ENCODE results near the gene NRSN1. TPM values are rescaled to one million over a fixed set of nuclear protein-coding genes. Genes with fewer than 3 reads are reported as not detected.

The NRSN1 gene
- total and polyA plus RNA-seq, 2 of the 13 experiments (the other 11 are each of a cell fraction or from before 2014, with no cell fraction given) = not detected

- Histone ChIP-seq H3K27me3 (ENCODE audit: control insufficient read depth in 1 of 2, insufficient read depth in 2 of 2, low read length in 2 of 2) (no peaks in the 10 kb centered on the region), H3K4me3 (replicated peaks in 1 of 3; ENCODE audit: insufficient read depth in 1 of 3, low read depth in 2 of 3, low read length in 3 of 3) (no peak overlapping the region), H3K79me2 (ENCODE audit: insufficient read depth, low read length) (no peaks in the 10 kb centered on the region), H3K36me3 (replicated peaks in 1 of 2; ENCODE audit: control insufficient read depth in 1 of 2, insufficient read depth in 2 of 2, low read length in 2 of 2) (no peaks in the 10 kb centered on the region), H3K4me2 (ENCODE audit: low read depth, low read length) (no peak overlapping the region), H3K4me1 (ENCODE audit: insufficient read depth, low read length) (no peaks in the 10 kb centered on the region), H3K27ac (ENCODE audit: extremely low read length, insufficient read depth, low read length) (no peak overlapping the region), H2AFZ (ENCODE audit: low read length) (no peak overlapping the region), H4K20me1 (ENCODE audit: insufficient read depth, low read length) (no peaks in the 10 kb centered on the region), H3K9ac (ENCODE audit: insufficient read depth, low read depth, low read length) (no peak overlapping the region), H3K9me3 (ENCODE audit: low read length) (no peaks in the 10 kb centered on the region)
- 2% methylated on average over 2 of the region's 2 CpGs for WGBS (ENCODE audit: low lambda C conversion rate)
- DNase-seq (ENCODE audit: low spot score) (no peak), ATAC-seq (no peak), FAIRE-seq (no peak)
- BruUV-seq (replicated peaks) = no TSS peak
- in situ Hi-C loops (cut with HindIII; ENCODE audit: extremely low pct_ligation_motif_present, low pct_unique_long_range_greater_than_20kb) (no loop called here), intact Hi-C loops (cut with micrococcal nuclease; ENCODE audit: unreplicated experiment) (no loop called here)
- CTCF ChIA-PET (ENCODE audit: low intra/inter-chr PET ratio, low total read pairs) = no interaction called here
- POLR2A ChIA-PET = no interaction called here
- TF ChIP-seq PAWR (CRISPR knock-in tag; IDR thresholded peaks at IDR 0.05; ENCODE audit: borderline replicate concordance) (no peak), WIZ (CRISPR knock-in tag; IDR thresholded peaks at IDR 0.05) (no peak), ZNF350 (CRISPR knock-in tag; IDR thresholded peaks at IDR 0.05; ENCODE audit: borderline replicate concordance, low read depth) (no peak)
Observed at GRCh38 chr6:24100770-24101155, 25.3 kb upstream of the NRSN1 start.

GRCh38 chr6:24105191-24105590 is 20.8 kb upstream of the NRSN1 start:
- no peak for DNase-seq (ENCODE audit: low spot score)
- H3K9me3 ChIP-seq (ENCODE audit: low read length) = no peaks in the 10 kb centered on the region
- H3K27me3 ChIP-seq (ENCODE audit: control insufficient read depth in 1 of 2, insufficient read depth in 2 of 2, low read length in 2 of 2) = no peaks in the 10 kb centered on the region
- no peaks in the 10 kb centered on the region for H3K36me3 ChIP-seq (replicated peaks in 1 of 2; ENCODE audit: control insufficient read depth in 1 of 2, insufficient read depth in 2 of 2, low read length in 2 of 2)
- ATAC-seq = no peak
- intact Hi-C loops (cut with micrococcal nuclease; ENCODE audit: unreplicated experiment) = no loop called here
- FAIRE-seq = no peak
- BruUV-seq (replicated peaks) = no TSS peak
- no peaks in the 10 kb centered on the region for H3K79me2 ChIP-seq (ENCODE audit: insufficient read depth, low read length)
- 46% methylated on average over 2 of the region's 2 CpGs for WGBS (ENCODE audit: low lambda C conversion rate)
- H3K27ac ChIP-seq (ENCODE audit: extremely low read length, insufficient read depth, low read length) = no peak overlapping the region
- ChIA-PET POLR2A (no interaction called here), CTCF (ENCODE audit: low intra/inter-chr PET ratio, low total read pairs) (no interaction called here)
- no peak overlapping the region for H3K9ac ChIP-seq (ENCODE audit: insufficient read depth, low read depth, low read length)
- H3K4me2 ChIP-seq (ENCODE audit: low read depth, low read length) = no peak overlapping the region
- no peak overlapping the region for H3K4me3 ChIP-seq (replicated peaks in 1 of 3; ENCODE audit: insufficient read depth in 1 of 3, low read depth in 2 of 3, low read length in 3 of 3)
- in situ Hi-C loops (cut with HindIII; ENCODE audit: extremely low pct_ligation_motif_present, low pct_unique_long_range_greater_than_20kb) = no loop called here
- no peak overlapping the region for H2AFZ ChIP-seq (ENCODE audit: low read length)
- H3K4me1 ChIP-seq (ENCODE audit: insufficient read depth, low read length) = no peaks in the 10 kb centered on the region
- H4K20me1 ChIP-seq (ENCODE audit: insufficient read depth, low read length) = no peaks in the 10 kb centered on the region
- TF ChIP-seq TEAD3 (CRISPR knock-in tag; optimal IDR thresholded peaks at IDR 0.05; ENCODE audit: borderline replicate concordance) (no peak), GTF3A (CRISPR knock-in tag; conservative IDR thresholded peaks at IDR 0.05) (no peak), HOXD1 (CRISPR knock-in tag; IDR thresholded peaks at IDR 0.05) (no peak), MAZ (IDR thresholded peaks at IDR 0.05; ENCODE audit: borderline replicate concordance, low read depth, low read length) (no peak), MAZ (CRISPR knock-in tag; IDR thresholded peaks at IDR 0.05; ENCODE audit: low read depth) (no peak), GFI1 (CRISPR knock-in tag; IDR thresholded peaks at IDR 0.05; ENCODE audit: borderline replicate concordance) (no peak), CBX1 (IDR thresholded peaks at IDR 0.05; ENCODE audit: low read depth) (no peak), ZNF276 (CRISPR knock-in tag; IDR thresholded peaks at IDR 0.05; ENCODE audit: low read depth) (no peak), ISL2 (CRISPR knock-in tag; IDR thresholded peaks at IDR 0.05) (no peak), MYNN (CRISPR knock-in tag; IDR thresholded peaks at IDR 0.05; ENCODE audit: low read depth) (no peak), NPAS2 (CRISPR knock-in tag; IDR thresholded peaks at IDR 0.05; ENCODE audit: borderline replicate concordance) (no peak), ZNF746 (CRISPR knock-in tag; IDR thresholded peaks at IDR 0.05) (no peak), ZBTB26 (CRISPR knock-in tag; IDR thresholded peaks at IDR 0.05; ENCODE audit: borderline replicate concordance) (no peak), ZNF589 (CRISPR knock-in tag; conservative IDR thresholded peaks at IDR 0.05) (no peak), ESRRA (CRISPR knock-in tag; IDR thresholded peaks at IDR 0.05; ENCODE audit: low read depth) (no peak), ZFP36 (IDR thresholded peaks at IDR 0.05; ENCODE audit: borderline replicate concordance, low read depth, low read length, partially characterized antibody) (no peak)
